Esophagus (tissue), 2 donors: ENCODE data around the gene CREB5. TPM values are rescaled to one million over a fixed set of nuclear protein-coding genes. Genes with fewer than 3 reads are reported as not detected.

Experiments
- H3K27ac ChIP-seq, 2 donors: one replicate each; pipeline ENCODE4 v1.5.1; 2013; ENCODE audit warnings: low read depth in 2 of 2, mild to moderate bottlenecking in 2 of 2, inconsistent platforms in 1 of 2, low read length in 1 of 2, moderate library complexity in 1 of 2
- H3K27me3 ChIP-seq, 2 donors: one replicate each; pipeline ENCODE4 v1.6.1; 2013; ENCODE audit warnings: low read length in 2 of 2, control low read depth in 1 of 2, mild to moderate bottlenecking in 1 of 2; ENCODE audit not compliant: insufficient read depth in 2 of 2, control insufficient read depth in 1 of 2
- H3K36me3 ChIP-seq, 2 donors: one replicate each; pipeline ENCODE4 v1.6.1; 2013; ENCODE audit warnings: low read length in 1 of 2; ENCODE audit not compliant: control insufficient read depth in 2 of 2, insufficient read depth in 2 of 2
- H3K4me1 ChIP-seq, 2 donors: one replicate each; pipeline ENCODE4 v1.6.1; 2013; ENCODE audit warnings: low read length in 1 of 2; ENCODE audit not compliant: control insufficient read depth in 2 of 2, insufficient read depth in 2 of 2
- H3K4me3 ChIP-seq, 2 donors: one replicate each; pipeline ENCODE4 v1.5.1; 2013; ENCODE audit warnings: low read length in 2 of 2, mild to moderate bottlenecking in 2 of 2, low read depth in 1 of 2, moderate library complexity in 1 of 2
- H3K9me3 ChIP-seq, 2 donors: one replicate each; pipeline ENCODE4 v1.6.1; 2013; ENCODE audit warnings: mild to moderate bottlenecking in 2 of 2, low read depth in 1 of 2, low read length in 1 of 2, moderate library complexity in 1 of 2; ENCODE audit not compliant: control insufficient read depth in 2 of 2, insufficient read depth in 1 of 2
- WGBS, 2 donors: extraction: QIAGEN DNeasy Blood & Tissue Kit; methylation state at CpG; one replicate each; pipeline ENCODE4 v1.1.7; 2013; 5-methylcytosine and 5-hydroxymethylcytosine counted together
- polyA plus RNA-seq, 2 donors: library from polyadenylated mRNA; stranded (reverse); fragments of 200-250 nt; gene quantifications; one replicate each; pipeline ENCODE4 v1.2.3, GENCODE V29; 2013
- donor health status: healthy with polysubstance abuse.
- donor health status: Bipolar disorder and iron deficiency.

CREB5 gene
- polyA plus RNA-seq, 2 donors = 0.67 to 1.2 TPM

GRCh38 chr7:28641752-28642545 is 229.6 kb downstream of the CREB5 start:
- H3K27me3 ChIP-seq = peaks cover 0 to 2% of the 10 kb centered on the region in 2 donors
- no peak overlapping the region for H3K27ac ChIP-seq
- no peaks in the 10 kb centered on the region for H3K36me3 ChIP-seq
- no peak overlapping the region for H3K4me3 ChIP-seq
- 80 to 81% methylated on average over 11 of the region's 11 CpGs for WGBS, 2 donors
- H3K4me1 ChIP-seq = no peaks in the 10 kb centered on the region
- no peaks in the 10 kb centered on the region for H3K9me3 ChIP-seq

DNA sequence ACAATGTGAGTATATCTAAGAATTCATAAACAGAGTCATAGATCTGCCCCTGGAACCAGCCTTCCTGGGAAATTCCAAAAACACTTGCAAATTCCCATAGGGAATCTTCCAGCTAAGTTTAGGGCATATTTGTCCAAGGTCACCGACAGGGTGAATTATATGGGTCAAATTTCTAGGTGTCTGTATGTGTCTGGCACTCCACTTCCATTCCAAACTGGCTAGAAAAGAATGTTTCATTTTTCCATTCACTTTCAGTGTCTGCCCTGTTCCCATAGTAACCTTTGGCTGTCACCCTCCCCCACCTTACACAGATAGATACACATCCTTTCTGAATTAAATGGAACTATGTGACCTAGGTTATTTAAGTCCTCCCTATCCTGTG is 230.9 kb downstream of the CREB5 start:
- Histone ChIP-seq H3K9me3 (no peaks in the 10 kb centered on the region), H3K4me1 (no peaks in the 10 kb centered on the region), H3K4me3 (no peak overlapping the region), H3K27me3 (peaks cover 0 to 2% of the 10 kb centered on the region in 2 donors), H3K36me3 (no peaks in the 10 kb centered on the region), H3K27ac (no peak overlapping the region)
- WGBS, 2 donors = 68 to 79% methylated on average over 1 of the region's 1 CpG

DNA sequence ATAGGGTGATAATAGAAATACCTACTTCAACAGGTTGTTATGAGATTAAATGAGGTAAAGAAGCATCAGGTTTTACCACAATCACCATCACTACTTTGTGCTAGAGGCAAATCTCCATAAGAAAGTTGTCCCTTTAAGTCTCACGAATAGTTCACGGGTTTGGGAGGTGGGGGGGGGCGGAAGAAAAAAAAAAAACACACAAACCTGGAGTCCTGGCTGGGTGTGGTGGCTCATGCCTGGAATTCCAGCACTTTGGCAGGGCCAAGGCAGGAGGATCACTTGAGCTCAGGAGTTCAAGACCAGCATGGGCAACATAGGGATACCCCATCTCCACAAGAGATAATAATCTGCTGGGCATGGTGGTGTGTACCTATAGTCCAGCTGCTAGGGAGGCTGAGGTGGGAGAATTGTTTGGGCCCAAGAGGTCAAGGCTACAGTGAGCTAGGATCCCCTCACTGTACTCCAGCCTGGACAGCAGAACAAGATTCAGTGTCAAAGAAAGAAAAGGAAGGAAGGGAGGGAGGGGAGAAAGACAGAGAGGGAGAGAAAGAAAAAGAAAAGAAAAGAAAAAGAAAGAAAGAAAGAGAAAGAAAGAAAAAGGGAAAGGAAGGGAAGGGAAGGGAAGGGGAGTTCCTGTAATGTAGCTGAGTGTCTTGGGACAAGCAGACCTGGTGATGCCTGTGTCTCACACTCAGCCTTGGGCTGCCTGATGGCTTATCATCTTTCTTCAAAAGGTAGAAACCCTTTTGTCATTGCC is 231.4 kb downstream of the CREB5 start:
- peaks cover 0 to 2% of the 10 kb centered on the region in 2 donors for H3K27me3 ChIP-seq
- H3K4me1 ChIP-seq = no peaks in the 10 kb centered on the region
- H3K9me3 ChIP-seq = no peaks in the 10 kb centered on the region
- H3K36me3 ChIP-seq = no peaks in the 10 kb centered on the region
- WGBS, 2 donors = 45 to 61% methylated on average over 3 of the region's 3 CpGs
- H3K4me3 ChIP-seq = no peak overlapping the region
- H3K27ac ChIP-seq = no peak overlapping the region

- Histone ChIP-seq H3K9me3 (no peaks in the 10 kb centered on the region), H3K4me3 (no peak overlapping the region), H3K4me1 (no peaks in the 10 kb centered on the region), H3K27ac (no peak overlapping the region), H3K36me3 (no peaks in the 10 kb centered on the region), H3K27me3 (peaks cover 0 to 2% of the 10 kb centered on the region in 2 donors)
- 87 to 92% methylated on average over 1 of the region's 1 CpG for WGBS, 2 donors
Measured at GRCh38 chr7:28645866-28646265, 233.5 kb downstream of the CREB5 start.

DNA sequence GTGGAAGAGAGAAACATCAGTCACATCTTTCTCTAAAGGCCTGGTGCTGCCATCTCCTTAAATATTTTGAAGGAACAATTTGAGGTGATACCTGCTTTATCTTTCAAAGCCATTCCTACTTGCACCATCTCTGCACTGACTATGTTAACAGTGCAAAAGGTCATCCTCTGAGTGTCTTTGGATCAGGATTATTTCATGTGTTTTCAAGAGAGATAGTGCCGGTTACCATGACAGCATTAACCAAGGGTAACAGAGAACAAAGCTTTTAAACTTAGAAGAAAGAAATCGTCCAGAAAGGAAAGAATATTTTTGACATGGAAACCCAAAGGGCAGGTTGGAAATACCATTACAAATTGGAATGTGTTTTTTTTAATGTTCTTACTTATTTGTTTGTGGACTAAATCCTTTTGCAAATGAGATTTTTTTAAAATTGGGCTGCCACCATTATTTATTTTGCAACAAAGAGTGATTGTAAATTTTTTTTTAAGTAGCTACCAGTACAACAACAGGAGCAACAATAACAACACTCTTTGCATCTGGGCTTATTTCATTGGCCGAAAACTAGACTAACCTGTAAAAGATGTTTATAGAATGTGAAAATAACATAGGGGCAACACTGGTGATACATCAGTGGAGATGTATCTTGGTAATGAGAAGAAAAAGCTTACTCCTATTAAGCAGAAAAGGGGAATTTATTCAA is 234.2 kb downstream of the CREB5 start:
- Histone ChIP-seq H3K4me3 (no peak overlapping the region), H3K27me3 (peaks cover 0 to 2% of the 10 kb centered on the region in 2 donors), H3K36me3 (no peaks in the 10 kb centered on the region), H3K4me1 (no peaks in the 10 kb centered on the region), H3K9me3 (no peaks in the 10 kb centered on the region), H3K27ac (no peak overlapping the region)
- 71 to 81% methylated on average over 3 of the region's 3 CpGs for WGBS, 2 donors

DNA sequence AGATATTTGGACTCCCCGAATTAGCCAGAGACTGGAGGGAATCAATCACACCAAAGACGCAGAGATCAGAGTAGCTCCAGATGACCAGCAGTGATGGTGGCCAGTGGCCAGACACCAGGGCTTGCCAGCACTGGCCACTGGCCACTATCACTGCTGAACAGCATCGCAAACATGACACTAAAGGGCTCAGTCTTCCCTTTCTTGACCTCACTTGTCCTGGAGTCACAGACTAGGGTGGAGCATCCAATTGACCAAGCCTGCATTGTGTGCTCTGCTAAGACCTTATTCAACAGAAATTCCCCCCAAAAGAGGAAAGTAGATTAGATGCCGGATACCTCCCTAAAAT is 234.7 kb downstream of the CREB5 start:
- Histone ChIP-seq H3K4me1 (no peaks in the 10 kb centered on the region), H3K27ac (no peak overlapping the region), H3K27me3 (peaks cover 0 to 2% of the 10 kb centered on the region in 2 donors), H3K4me3 (no peak overlapping the region), H3K36me3 (no peaks in the 10 kb centered on the region), H3K9me3 (no peaks in the 10 kb centered on the region)
- 87 to 89% methylated on average over 4 of the region's 4 CpGs for WGBS, 2 donors

- WGBS, 2 donors = 69 to 79% methylated on average over 1 of the region's 1 CpG
- Histone ChIP-seq H3K4me1 (no peaks in the 10 kb centered on the region), H3K27ac (no peak overlapping the region), H3K9me3 (no peaks in the 10 kb centered on the region), H3K27me3 (no peaks in the 10 kb centered on the region), H3K36me3 (no peaks in the 10 kb centered on the region), H3K4me3 (no peak overlapping the region)
Measured at GRCh38 chr7:28649189-28649588, 236.9 kb downstream of the CREB5 start.

GRCh38 chr7:28649811-28650210 is 237.5 kb downstream of the CREB5 start:
- Histone ChIP-seq H3K27ac (no peak overlapping the region), H3K27me3 (no peaks in the 10 kb centered on the region), H3K4me3 (no peak overlapping the region), H3K9me3 (no peaks in the 10 kb centered on the region), H3K4me1 (no peaks in the 10 kb centered on the region), H3K36me3 (no peaks in the 10 kb centered on the region)
- 78 to 91% methylated on average over 2 of the region's 2 CpGs for WGBS, 2 donors

DNA sequence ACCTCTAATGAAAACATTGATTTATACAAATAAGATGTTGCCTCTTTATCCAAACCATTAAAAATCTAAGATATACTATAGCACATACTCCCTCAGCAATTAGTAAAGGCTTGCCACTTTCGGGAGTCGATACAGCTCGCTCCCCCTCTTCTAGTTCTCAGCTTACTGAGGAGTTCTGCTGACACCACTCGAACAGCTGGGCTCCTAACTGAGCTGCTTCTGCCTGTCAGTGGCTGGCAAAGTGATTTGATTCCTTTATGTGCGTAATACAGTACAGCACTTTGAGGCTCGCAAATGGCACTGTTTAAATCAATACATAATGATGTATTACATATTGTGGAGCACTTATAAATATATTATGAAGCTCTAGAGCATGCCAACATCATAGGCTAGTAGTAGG is 241.8 kb downstream of the CREB5 start:
- WGBS, 2 donors = 86 to 90% methylated on average over 6 of the region's 6 CpGs
- H3K27ac ChIP-seq = no peak overlapping the region
- H3K4me1 ChIP-seq = no peaks in the 10 kb centered on the region
- H3K27me3 ChIP-seq = no peaks in the 10 kb centered on the region
- H3K36me3 ChIP-seq = no peaks in the 10 kb centered on the region
- peaks cover 3 to 4% of the 10 kb centered on the region in 2 donors for H3K9me3 ChIP-seq
- H3K4me3 ChIP-seq = no peak overlapping the region
